Natural killer cell treated with Interleukin-12 subunit alpha and Interleukin-12 subunit beta and Interleukin-15 and Interleukin-18, amount 100 ng/mL, for 72 hours (primary cell): ENCODE results near the gene APPBP2. TPM values are rescaled to one million over a fixed set of nuclear protein-coding genes. Genes with fewer than 3 reads are reported as not detected.
A peak's percentile ranks its signal among the peaks of the same experiment; 100 is the strongest.
"Not testable (repeated sequence)": the region's sequence is repeated elsewhere in the genome, so short reads cannot be mapped to it uniquely, and the experiment has no call there.

Source experiments
- ATAC-seq, 2 donors: fragments of 150-1000 bp; cut with Tn5 transposase in 1 of 2; sonication (Bioruptor Pico), chemical (Tn5 transposase) in 1 of 2; 2 replicates each; pipeline ENCODE4 v1.10.0; 2021
- DNase-seq: peaks from one replicate; pipeline ENCODE4 v3.0.0; 2022; ENCODE audit warnings: low spot score
- H3K27ac Mint-ChIP-seq, 2 donors: 1 replicate in 1 of 2; 2 replicates in 1 of 2; pipeline ENCODE4 v1.8.0; 2022; ENCODE audit warnings: mixed read lengths in 2 of 2, mild to moderate bottlenecking in 1 of 2, moderate library complexity in 1 of 2
- H3K27me3 Mint-ChIP-seq, 2 donors: 1 replicate in 1 of 2; 2 replicates in 1 of 2; pipeline ENCODE4 v1.8.0; 2022; ENCODE audit warnings: mixed read lengths in 2 of 2
- H3K36me3 Mint-ChIP-seq: one replicate; pipeline ENCODE4 v1.8.0; 2022; ENCODE audit warnings: mixed read lengths
- H3K4me1 Mint-ChIP-seq, 2 donors: 1 replicate in 1 of 2; 2 replicates in 1 of 2; pipeline ENCODE4 v1.8.0; 2022; ENCODE audit warnings: low read depth in 2 of 2, mixed read lengths in 2 of 2, mild to moderate bottlenecking in 1 of 2
- H3K4me3 Mint-ChIP-seq: one replicate; pipeline ENCODE4 v1.8.0; 2022; ENCODE audit warnings: mixed read lengths
- H3K9me3 Mint-ChIP-seq: 2 replicates; pipeline ENCODE4 v1.8.0; 2022; ENCODE audit warnings: mixed read lengths
- total RNA-seq, 2 donors: library from RNA; stranded (reverse); gene quantifications; one replicate each; pipeline ENCODE4 v1.2.3, GENCODE V29; 2022

APPBP2 gene
- total RNA-seq, 2 donors from 2014 or later, result 24.0 to 29.4 TPM

DNA sequence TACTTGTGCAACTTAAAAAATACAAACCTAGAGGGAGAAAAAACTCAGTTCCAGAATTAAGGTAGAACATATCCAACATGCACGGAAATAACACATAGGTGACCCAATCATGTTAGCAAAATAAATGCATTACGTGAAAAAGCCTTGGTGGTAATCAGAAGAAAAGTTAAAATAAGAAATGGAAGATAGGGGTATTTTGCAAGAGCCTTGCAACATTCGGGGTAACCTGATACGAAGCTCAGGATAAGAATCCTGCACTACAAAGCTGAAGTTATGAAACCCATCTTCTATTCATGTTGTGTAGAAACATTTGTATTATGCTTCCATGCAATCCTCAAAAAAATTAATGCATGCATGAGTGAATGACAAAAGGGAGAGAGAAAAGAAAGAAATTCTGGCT is 70.7 kb downstream of the APPBP2 start:
- H3K4me1 Mint-ChIP-seq, result peaks cover 6 to 11% of the 10 kb centered on the region in 2 donors
- ATAC-seq, result no peak
- H3K4me3 Mint-ChIP-seq, result no peak overlapping the region
- DNase-seq, result no peak
- no peaks in the 10 kb centered on the region for H3K27me3 Mint-ChIP-seq
- no peaks in the 10 kb centered on the region for H3K9me3 Mint-ChIP-seq
- H3K36me3 Mint-ChIP-seq, result peaks cover 8% of the 10 kb centered on the region
- no peak overlapping the region for H3K27ac Mint-ChIP-seq

DNA sequence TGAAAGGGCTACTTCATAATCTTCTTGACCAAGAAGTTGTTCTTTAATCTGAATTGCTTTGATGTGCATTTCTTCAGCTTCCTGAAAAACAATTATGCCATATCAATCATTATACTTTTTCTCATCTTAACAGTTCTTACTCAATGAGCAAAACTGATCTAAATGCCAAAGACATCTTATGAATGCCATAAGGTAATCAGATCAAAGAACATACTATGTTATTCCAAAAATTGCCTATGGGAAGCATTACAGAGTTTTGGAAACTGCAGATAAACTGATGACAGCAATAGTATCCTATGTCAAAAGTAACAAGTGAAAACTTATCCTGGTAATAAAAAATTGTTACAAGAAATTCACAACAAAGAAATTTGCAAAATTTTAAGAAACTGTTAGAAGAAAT is 74.1 kb downstream of the APPBP2 start:
- Mint-ChIP-seq H3K4me3 (no peak overlapping the region), H3K36me3 (peaks cover 7% of the 10 kb centered on the region), H3K27ac (no peak overlapping the region), H3K9me3 (no peaks in the 10 kb centered on the region), H3K4me1 (peaks cover 4 to 6% of the 10 kb centered on the region in 2 donors), H3K27me3 (no peaks in the 10 kb centered on the region)
- DNase-seq (no peak), ATAC-seq (no peak)

DNA sequence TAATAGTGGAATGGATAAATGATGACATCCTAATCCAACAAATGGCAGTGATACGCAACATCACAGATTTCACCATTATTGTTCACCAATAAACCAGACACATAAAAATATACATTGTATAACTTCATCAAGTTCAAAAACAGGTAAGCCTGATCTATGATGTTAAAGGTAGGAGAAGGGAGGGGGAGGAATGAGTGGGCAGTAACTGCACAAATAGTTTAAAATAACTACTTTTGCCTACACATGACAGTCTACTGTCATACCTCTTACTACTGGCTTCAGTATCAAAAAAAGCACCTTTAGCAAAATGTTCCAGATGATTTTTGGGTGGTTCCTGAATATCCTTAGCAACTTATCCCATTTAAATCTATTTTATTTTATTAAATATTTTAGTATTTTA is 75.0 kb downstream of the APPBP2 start:
- no peaks in the 10 kb centered on the region for H3K27me3 Mint-ChIP-seq
- H3K27ac Mint-ChIP-seq, result no peak overlapping the region
- no peak overlapping the region for H3K4me3 Mint-ChIP-seq
- ATAC-seq (no peak), DNase-seq (no peak)
- H3K36me3 Mint-ChIP-seq, result peaks cover 5% of the 10 kb centered on the region
- H3K4me1 Mint-ChIP-seq, result no peaks in the 10 kb centered on the region
- H3K9me3 Mint-ChIP-seq, result no peaks in the 10 kb centered on the region

DNA sequence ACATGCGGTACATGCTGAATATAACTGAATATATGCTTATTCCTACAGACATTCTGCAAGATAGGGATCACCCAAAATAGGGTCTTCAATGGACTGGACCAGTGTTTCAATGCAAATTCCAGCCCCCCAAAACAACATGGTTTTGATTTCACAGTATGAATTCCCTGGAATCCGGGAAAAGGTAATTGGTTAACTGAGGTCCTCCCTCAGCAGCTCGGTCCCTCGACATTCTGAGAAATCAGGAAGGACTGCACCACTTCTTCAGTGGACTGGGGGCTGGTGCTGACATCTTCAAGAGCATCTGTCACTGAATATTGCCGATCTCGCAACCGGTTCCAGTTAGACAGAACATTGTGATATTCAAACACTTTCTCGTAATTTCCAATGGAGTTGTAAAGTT is 78.7 kb downstream of the APPBP2 start:
- Mint-ChIP-seq H3K4me3 (no peak overlapping the region), H3K27me3 (no peaks in the 10 kb centered on the region), H3K36me3 (peaks cover 5% of the 10 kb centered on the region), H3K4me1 (no peaks in the 10 kb centered on the region), H3K9me3 (no peaks in the 10 kb centered on the region), H3K27ac (no peak overlapping the region)
- no peak for ATAC-seq
- DNase-seq, result no peak

DNA sequence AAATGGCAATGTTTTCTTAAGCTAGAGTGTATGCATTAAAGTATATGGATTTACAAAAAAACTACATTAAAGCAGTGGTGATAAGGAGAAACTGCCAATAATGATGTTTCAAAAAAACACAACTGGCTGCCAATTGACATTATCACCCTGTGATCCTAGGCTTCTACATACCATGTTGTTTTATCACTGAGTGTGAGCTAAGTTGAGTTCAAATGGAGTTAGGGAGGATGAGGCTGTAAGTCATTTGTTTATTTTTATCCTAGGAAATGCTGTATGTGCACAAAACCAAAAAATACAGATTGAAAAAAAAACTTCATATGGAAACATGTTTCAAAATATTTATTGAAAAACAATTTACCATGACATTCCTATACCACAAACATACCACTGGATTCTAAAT is 80.9 kb downstream of the APPBP2 start:
- H3K27ac Mint-ChIP-seq, result no peak overlapping the region
- ATAC-seq, result no peak
- no peaks in the 10 kb centered on the region for H3K4me1 Mint-ChIP-seq
- no peak overlapping the region for H3K4me3 Mint-ChIP-seq
- peaks cover 5% of the 10 kb centered on the region for H3K36me3 Mint-ChIP-seq
- no peaks in the 10 kb centered on the region for H3K9me3 Mint-ChIP-seq
- DNase-seq, result no peak
- no peaks in the 10 kb centered on the region for H3K27me3 Mint-ChIP-seq

DNA sequence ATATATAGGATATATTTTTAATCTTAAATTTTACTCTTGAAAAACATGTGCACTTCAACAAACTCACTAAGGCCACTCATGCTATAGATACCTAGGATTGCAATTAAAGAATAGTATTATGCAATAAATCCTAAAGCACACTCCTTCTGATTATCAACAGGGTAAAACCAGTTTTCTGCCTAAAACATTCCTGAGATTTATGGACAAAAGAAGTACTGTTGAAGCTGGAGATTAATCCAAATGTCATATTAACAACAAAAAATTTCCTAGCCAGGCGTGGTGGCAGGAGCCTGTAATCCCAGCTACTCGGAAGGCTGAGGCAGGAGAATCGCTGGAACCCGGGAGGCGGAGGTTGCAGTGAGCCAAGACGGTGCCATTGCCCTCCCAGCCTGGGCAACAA is 82.3 kb downstream of the APPBP2 start:
- Mint-ChIP-seq H3K4me3 (no peak overlapping the region), H3K27me3 (no peaks in the 10 kb centered on the region), H3K27ac (no peak overlapping the region), H3K4me1 (no peaks in the 10 kb centered on the region), H3K36me3 (peaks cover 1% of the 10 kb centered on the region), H3K9me3 (no peaks in the 10 kb centered on the region)
- DNase-seq (no peak), ATAC-seq (no peak)

DNA sequence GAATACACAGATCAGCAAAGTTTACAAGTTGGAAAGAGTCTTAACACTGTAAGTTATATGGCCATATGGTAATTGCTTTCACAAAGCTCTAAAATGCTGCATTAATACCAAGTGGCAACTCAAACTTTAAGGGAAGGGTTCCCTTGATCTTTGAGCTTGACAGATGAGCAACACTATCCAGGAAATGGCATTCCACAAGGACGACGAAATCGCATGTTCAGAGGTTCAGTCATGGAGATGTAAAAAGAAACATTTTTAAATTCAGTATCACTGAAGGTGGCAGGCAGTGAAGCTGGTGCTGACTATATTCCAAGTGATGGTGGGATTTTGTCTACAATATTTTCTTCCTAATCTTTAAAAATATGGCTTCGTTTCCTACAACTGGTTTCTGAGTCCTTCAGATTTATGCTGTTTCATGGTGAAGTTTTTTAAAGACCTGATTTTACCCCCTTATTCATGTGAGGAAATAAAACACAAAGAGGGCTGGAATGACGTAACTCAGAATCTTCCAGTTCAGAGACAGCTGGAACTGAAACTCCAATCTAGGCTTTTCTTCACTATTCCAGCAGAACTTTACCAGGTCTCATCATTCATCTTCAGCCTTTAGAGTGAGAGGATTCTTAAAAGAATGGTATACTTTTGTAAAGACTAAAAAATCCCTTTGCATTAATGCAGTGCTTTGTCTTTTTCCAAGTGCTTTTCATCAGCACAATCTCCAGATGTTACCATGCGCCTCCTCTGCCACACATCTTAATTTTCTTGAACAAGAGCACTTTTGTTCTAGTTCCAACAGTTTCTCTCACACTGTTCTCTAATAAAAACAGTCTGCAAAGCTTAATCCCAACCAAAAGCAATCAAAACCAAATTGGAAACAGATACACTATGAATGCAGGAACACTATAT is 83.5 kb downstream of the APPBP2 start:
- Mint-ChIP-seq H3K4me3 (no peak overlapping the region), H3K4me1 (no peaks in the 10 kb centered on the region), H3K27me3 (no peaks in the 10 kb centered on the region), H3K27ac (no peak overlapping the region), H3K36me3 (no peaks in the 10 kb centered on the region), H3K9me3 (no peaks in the 10 kb centered on the region)
- no peak for DNase-seq
- no peak for ATAC-seq

DNA sequence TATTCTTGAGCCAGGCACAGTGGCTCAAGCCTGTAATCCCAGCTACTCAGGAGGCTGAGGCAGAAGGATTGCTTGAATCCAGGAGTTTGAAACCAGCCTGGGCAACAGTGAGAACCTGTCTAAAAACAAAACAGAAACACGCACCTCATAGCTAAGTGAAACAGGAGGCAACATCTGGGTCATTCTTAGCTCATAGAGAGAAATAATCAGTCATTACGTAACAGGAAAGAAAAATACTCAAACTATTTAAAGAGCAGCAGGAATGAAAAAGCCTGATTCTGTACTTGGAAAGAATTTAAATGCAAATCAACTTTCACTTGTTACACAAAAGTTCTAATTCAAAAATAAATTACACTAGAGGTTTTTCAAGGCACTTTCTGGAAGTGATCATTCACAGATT is 86.5 kb downstream of the APPBP2 start:
- Mint-ChIP-seq H3K4me1 (no peaks in the 10 kb centered on the region), H3K4me3 (no peak overlapping the region), H3K9me3 (no peaks in the 10 kb centered on the region), H3K27me3 (no peaks in the 10 kb centered on the region), H3K27ac (no peak overlapping the region), H3K36me3 (no peaks in the 10 kb centered on the region)
- DNase-seq (no peak), ATAC-seq (no peak)

DNA sequence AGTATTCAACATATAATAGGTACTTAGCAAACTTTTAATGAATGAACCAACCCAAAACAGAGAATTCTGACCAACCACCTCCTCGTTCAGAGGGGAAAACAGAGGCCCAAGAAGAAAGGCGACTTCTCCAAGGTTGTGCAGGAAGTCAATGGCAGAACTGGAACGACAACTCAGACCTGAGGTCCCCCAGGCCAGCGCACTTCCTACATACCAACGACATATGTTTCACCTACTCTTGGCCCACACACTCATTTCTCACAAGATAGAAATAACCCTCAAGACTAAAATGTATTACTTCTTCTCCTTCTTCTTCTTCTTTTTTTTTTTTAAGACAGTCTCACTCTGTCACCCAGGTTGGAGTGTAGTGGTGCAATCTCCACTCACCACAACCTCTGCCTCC is 89.4 kb downstream of the APPBP2 start:
- no peak for ATAC-seq
- H3K27me3 Mint-ChIP-seq, result no peaks in the 10 kb centered on the region

DNA sequence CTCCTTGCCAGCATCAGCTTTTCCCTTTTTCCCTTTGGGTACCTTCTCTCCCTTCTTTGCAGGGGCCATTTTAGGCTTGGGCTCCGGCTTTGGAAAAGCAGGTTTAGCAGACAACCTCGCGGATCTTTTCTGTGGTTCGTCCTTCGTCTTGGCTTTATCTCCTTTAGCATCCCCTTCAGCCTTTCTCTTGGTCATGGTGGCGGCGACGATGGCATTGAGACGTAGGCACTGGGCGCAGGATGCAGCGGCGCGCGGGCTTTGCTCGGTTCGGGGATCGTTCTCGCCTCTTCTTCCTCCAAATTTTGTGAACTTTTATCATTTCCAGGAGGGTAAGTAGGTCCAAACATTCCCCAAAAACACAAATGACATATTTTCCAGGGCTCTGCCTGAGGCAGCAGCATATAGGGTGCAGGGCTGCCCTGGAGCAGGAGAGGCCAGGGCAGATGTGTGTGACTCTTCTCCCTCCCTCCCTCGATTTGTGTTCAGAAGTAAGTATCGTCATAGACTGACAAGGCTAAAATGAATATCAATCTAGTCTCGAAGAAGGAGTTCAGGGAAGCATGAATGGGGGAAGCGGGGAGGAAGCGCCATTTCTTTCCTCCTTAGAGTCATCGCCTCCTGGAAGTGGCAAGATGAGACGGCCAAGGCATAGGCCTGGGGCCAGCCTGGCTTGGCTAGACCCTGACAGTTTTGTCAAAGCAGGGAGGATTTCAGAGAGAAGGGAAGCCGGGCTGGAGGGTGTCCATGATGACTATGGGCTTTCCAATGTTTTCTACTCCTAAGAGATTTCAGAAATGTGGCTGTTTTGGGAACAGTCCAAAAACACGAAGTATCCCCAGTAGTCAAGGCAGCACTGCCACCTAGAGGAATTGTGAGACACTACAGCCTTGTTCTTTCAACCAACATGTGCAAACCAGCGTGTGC is 90.5 kb downstream of the APPBP2 start:
- DNase-seq (no peak), ATAC-seq (peak in 1 of 2 donors; percentile 75)
- H3K4me1 Mint-ChIP-seq, result no peaks in the 10 kb centered on the region
- H3K4me3 Mint-ChIP-seq, result no peak overlapping the region
- no peaks in the 10 kb centered on the region for H3K36me3 Mint-ChIP-seq
- H3K27ac Mint-ChIP-seq, result no peak overlapping the region
- no peaks in the 10 kb centered on the region for H3K9me3 Mint-ChIP-seq
- H3K27me3 Mint-ChIP-seq, result no peaks in the 10 kb centered on the region

More for the DNA sequence above, 89.4 kb downstream of the APPBP2 start:
- no peaks in the 10 kb centered on the region for H3K9me3 Mint-ChIP-seq
- H3K4me3 Mint-ChIP-seq, result no peak overlapping the region
- no peaks in the 10 kb centered on the region for H3K36me3 Mint-ChIP-seq
- DNase-seq, result no peak
- H3K27ac Mint-ChIP-seq, result no peak overlapping the region
- H3K4me1 Mint-ChIP-seq, result no peaks in the 10 kb centered on the region

DNA sequence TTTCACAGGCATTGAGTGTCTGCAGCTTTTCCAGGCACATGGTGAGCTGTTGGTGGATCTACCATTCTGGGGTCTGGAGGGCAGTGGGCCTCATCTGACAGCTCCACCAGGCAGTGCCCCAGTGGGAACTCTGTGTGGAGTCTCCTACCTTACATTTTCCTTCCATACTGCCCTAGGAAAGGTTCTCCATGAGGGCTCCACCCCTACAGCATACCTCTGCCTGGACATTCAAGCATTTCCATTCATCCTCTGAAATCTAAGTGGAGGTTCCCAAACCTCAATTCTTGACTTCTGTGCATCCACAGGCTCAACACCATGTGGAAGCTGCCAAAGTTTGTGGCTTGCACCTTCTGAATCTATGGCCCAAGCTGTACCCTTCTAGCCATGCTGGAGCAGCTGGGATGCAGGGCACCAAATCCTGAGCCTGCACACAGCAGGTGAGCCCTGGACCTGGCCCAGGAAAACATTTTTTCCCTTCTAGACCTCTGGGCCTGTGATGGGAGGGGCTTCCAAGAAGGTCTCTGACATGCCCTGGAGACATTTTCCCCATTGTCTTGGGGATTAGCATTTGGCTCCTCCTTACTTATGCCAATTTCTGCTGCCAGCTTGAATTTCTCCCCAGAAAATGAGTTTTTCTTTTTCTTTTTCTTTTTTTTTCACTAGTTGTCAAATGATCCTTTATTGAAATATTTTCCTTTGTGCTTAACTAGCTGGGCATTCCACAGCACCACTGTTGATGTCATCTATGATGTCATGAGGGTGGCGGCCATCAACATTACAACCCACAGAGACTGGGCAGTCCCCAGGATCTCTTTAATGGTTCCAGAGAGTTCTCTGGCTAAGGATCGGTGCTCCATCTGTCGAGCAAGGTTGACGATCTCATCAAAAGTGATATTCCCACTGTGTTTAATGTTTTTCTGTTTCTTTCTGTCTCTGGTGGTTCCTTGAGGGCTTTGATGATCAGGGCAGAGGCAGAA is 92.7 kb downstream of the APPBP2 start:
- not testable (repeated sequence) for DNase-seq, H3K27ac Mint-ChIP-seq, H3K36me3 Mint-ChIP-seq, ATAC-seq, H3K27me3 Mint-ChIP-seq, H3K4me3 Mint-ChIP-seq, H3K4me1 Mint-ChIP-seq, H3K9me3 Mint-ChIP-seq

DNA sequence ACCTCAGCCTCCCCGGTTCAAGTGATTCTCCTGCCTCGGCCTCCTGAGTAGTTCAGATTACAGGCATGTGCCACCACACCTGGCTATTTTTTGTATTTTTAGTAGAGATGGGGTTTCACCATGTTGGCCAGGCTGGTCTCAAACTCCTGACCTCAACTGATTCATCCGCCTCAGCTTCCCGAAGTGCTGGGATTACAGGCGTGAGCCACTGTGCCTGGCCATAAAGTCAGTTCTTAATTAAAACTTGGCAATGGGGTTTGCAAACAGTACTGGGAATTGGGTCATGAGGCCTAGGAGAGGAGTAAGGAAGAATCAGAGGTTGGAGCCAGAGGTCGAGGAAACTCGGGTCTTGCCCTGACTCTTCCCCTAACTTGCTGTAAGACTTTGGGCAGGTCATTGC is 95.5 kb downstream of the APPBP2 start:
- not testable (repeated sequence) for H3K9me3 Mint-ChIP-seq, H3K4me3 Mint-ChIP-seq, H3K36me3 Mint-ChIP-seq, H3K4me1 Mint-ChIP-seq, H3K27ac Mint-ChIP-seq, DNase-seq, H3K27me3 Mint-ChIP-seq, ATAC-seq

DNA sequence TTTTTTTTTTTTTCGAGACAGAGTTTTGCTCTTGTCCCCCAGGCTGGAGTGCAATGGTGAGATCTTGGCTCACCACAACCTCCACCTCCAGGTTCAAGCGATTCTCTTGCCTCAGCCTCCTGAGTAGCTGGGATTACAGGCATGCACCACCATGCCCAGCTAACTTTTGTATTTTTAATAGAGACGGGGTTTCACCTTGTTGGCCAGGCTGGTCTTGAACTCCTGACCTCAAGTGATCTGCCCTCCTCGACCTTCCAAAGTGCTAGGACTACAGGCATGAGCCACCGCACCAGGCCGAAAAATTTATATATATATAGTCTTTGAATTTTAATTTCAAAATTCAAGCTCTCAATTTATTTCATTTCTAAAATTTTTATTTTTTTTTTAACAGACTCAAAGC is 97.6 kb downstream of the APPBP2 start:
- not testable (repeated sequence) for ATAC-seq, H3K36me3 Mint-ChIP-seq, H3K27me3 Mint-ChIP-seq

More for the DNA sequence above, 97.6 kb downstream of the APPBP2 start:
- not testable (repeated sequence) for H3K9me3 Mint-ChIP-seq, DNase-seq, H3K27ac Mint-ChIP-seq, H3K4me3 Mint-ChIP-seq, H3K4me1 Mint-ChIP-seq
